GM12878 (cell line): ENCODE measurements around the gene ANO5. TPM values are rescaled to one million over a fixed set of nuclear protein-coding genes. Genes with fewer than 3 reads are reported as not detected.

ENCODE experiments used
- BMI1 ChIP-seq: fragments of 450-650 bp; IDR thresholded peaks from 2 replicates; pipeline ENCODE4 v1.6.1; 2016; ENCODE audit warnings: mild to moderate bottlenecking, moderate library complexity, borderline replicate concordance
- ETV6 ChIP-seq, 2 experiments: fragments of 450-650 bp in 1 of 2; IDR thresholded peaks in 1 of 2; conservative IDR thresholded peaks in 1 of 2; 2 replicates each; pipeline ENCODE4 v1.6.1; 2014; ENCODE audit warnings: antibody characterized with exemption in 1 of 2, borderline replicate concordance in 1 of 2, low read depth in 1 of 2, mild to moderate bottlenecking in 1 of 2, moderate library complexity in 1 of 2
- IKZF2 ChIP-seq, 2 experiments: fragments of 450-650 bp; IDR thresholded peaks; 2 replicates each; pipeline ENCODE4 v1.6.1; 2017; ENCODE audit warnings: mild to moderate bottlenecking in 2 of 2, moderate library complexity in 2 of 2
- NR2C2 ChIP-seq: IDR thresholded peaks from 2 replicates; pipeline ENCODE4 v1.6.1; 2011; ENCODE audit warnings: borderline replicate concordance, low read depth; ENCODE audit not compliant: control insufficient read depth, insufficient read length
- RAD51 ChIP-seq: fragments of 450-650 bp; IDR thresholded peaks from 2 replicates; pipeline ENCODE4 v1.6.1; 2016; ENCODE audit warnings: moderate library complexity, mild to moderate bottlenecking, inconsistent platforms
- SMC3 ChIP-seq: IDR thresholded peaks from 2 replicates; pipeline ENCODE4 v1.6.1; 2011; ENCODE audit warnings: low read length, improper control_type of control experiment, borderline replicate concordance
- STAT3 ChIP-seq: IDR thresholded peaks from 2 replicates; pipeline ENCODE4 v1.6.1; 2011; ENCODE audit warnings: low read depth, low read length, improper control_type of control experiment
- SUZ12 ChIP-seq: fragments of 200-600 bp; sonication (generic); IDR thresholded peaks from one replicate; pipeline ENCODE4 v1.6.1; 2018; ENCODE audit warnings: antibody characterized with exemption, mild to moderate bottlenecking; ENCODE audit not compliant: unreplicated experiment
- ZBED1 ChIP-seq: IDR thresholded peaks from 2 replicates; pipeline ENCODE4 v1.6.1; 2016; ENCODE audit warnings: borderline replicate concordance
- ZNF217 ChIP-seq: fragments of 450-650 bp; IDR thresholded peaks from 2 replicates; pipeline ENCODE4 v1.6.1; 2017; ENCODE audit warnings: antibody characterized with exemption, mild to moderate bottlenecking
- polyA plus RNA-seq, 11 experiments: library from polyadenylated mRNA; depleted of rRNA in 4 of 11; unstranded in 6 of 11; stranded (reverse) in 5 of 11; fragments of >200 nt; fragmentation: Nextera tagmentation in 4 of 11; fragmentation: Illumina TruSeq in 1 of 11; extraction: Ambion mirVana in 4 of 11; extraction: Trizol in 1 of 11; gene quantifications; 1 replicate in 1 of 11; 2 replicates in 10 of 11; pipeline versions ENCODE4 v1.2.1 to v1.2.3, GENCODE V29; 2011 to 2016; ENCODE audit warnings: inconsistent platforms in 2 of 11, missing spikeins in 2 of 11, low read depth in 1 of 11
- total RNA-seq, 4 experiments: library from RNA; depleted of rRNA in 3 of 4; stranded (reverse); fragments of >200 nt in 3 of 4; fragmentation: Illumina TruSeq in 1 of 4; extraction: Trizol in 1 of 4; gene quantifications; 2 replicates each; pipeline versions ENCODE4 v1.2.1 to v1.2.3, GENCODE V29; 2013 to 2021
- TF ChIP-seq, protein P1 (sequence below): IDR thresholded peaks from 2 replicates; pipeline ENCODE4 v1.6.1; 2012; ENCODE audit warnings: low read length, inconsistent platforms
- TF ChIP-seq, protein P2 (sequence below): IDR thresholded peaks from 2 replicates; pipeline ENCODE4 v1.6.1; 2012; ENCODE audit warnings: low read depth, low read length, improper control_type of control experiment

Gene ANO5
- total and polyA plus RNA-seq, 10 of the 15 experiments (the other 5 are each of a cell fraction or from before 2014, with no cell fraction given), result 1.6 to 10.2 (median 4.1) TPM

DNA sequence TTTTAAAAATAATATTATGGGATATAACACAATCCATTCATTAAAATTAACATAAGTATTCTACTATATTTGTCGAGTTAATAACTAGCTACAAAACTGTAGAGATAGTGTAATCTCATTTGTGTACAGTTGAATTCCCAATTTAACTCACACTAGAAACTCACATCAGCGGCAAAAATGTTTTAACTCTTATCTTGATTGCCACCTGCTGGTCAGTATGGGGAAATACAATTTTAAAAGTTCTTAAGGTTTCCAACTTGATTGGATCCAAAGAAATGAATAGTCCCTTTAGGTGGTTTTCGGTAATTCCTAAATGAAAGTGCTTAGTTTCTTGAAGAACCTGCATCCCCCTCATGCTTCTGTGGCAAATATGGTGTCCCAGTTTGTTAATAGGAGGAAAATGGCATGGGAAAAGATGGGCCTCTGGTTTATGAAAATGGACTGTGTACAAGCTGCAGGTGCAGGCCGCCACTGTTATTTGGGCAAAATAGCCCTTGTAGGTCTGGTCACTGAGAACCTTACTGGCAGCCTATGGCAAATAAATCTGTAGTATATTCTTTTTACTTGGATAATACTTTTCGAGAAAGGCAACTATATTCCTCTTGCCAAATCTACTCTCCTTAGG, 111.6 kb downstream of the ANO5 start (continued):
- TF ChIP-seq RAD51, result no peak
- TF ChIP-seq NR2C2, result no peak
- no peak for TF ChIP-seq IKZF2 (IDR thresholded peaks at IDR 0.05)
- no peak for TF ChIP-seq BMI1
- no peak for TF ChIP-seq ETV6 (conservative IDR thresholded peaks at IDR 0.05 in 1 of 2, IDR thresholded peaks at IDR 0.05 in 1 of 2; ENCODE audit: borderline replicate concordance in 1 of 2, low read depth in 1 of 2)
- no peak for TF ChIP-seq ZNF217
- no peak for TF ChIP-seq SUZ12
- TF ChIP-seq, protein P1, sequence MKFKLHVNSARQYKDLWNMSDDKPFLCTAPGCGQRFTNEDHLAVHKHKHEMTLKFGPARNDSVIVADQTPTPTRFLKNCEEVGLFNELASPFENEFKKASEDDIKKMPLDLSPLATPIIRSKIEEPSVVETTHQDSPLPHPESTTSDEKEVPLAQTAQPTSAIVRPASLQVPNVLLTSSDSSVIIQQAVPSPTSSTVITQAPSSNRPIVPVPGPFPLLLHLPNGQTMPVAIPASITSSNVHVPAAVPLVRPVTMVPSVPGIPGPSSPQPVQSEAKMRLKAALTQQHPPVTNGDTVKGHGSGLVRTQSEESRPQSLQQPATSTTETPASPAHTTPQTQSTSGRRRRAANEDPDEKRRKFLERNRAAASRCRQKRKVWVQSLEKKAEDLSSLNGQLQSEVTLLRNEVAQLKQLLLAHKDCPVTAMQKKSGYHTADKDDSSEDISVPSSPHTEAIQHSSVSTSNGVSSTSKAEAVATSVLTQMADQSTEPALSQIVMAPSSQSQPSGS, result no peak
- TF ChIP-seq, protein P2, sequence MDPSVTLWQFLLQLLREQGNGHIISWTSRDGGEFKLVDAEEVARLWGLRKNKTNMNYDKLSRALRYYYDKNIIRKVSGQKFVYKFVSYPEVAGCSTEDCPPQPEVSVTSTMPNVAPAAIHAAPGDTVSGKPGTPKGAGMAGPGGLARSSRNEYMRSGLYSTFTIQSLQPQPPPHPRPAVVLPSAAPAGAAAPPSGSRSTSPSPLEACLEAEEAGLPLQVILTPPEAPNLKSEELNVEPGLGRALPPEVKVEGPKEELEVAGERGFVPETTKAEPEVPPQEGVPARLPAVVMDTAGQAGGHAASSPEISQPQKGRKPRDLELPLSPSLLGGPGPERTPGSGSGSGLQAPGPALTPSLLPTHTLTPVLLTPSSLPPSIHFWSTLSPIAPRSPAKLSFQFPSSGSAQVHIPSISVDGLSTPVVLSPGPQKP, result no peak
- TF ChIP-seq SMC3, result peak; percentile 66; the same call in 1 of the 2 replicates
- no peak for TF ChIP-seq STAT3
- no peak for TF ChIP-seq ZBED1
